H1 (cell line): ENCODE measurements around the gene SSH2. TPM values are rescaled to one million over a fixed set of nuclear protein-coding genes. Genes with fewer than 3 reads are reported as not detected.

Experiments used
- CTCF ChIA-PET: fragments of 300-600 bp; sonication (Branson Sonifier 250); formaldehyde crosslinking; loops from one replicate; lab custom pipeline; 2021; ENCODE audit not compliant: partially characterized antibody; lab: Charles Lee
- POLR2A ChIA-PET: fragments of 300-600 bp; sonication (Branson Sonifier 250); formaldehyde crosslinking; loops from one replicate; lab custom pipeline; 2021; ENCODE audit warnings: inconsistent platforms; ENCODE audit not compliant: partially characterized antibody; lab: Charles Lee
- DNase-seq, 2 experiments: peaks; one replicate each; pipeline versions ENCODE4 v3.0.0 to v3.0.0-alpha.2; 2010 to 2022; ENCODE audit warnings: low spot score in 2 of 2, low read depth in 1 of 2, mixed read lengths in 1 of 2
- FAIRE-seq: peaks from 2 replicates; lab custom pipeline; 2011; peaks lifted over from hg19 to GRCh38; lab: Jason Lieb, UNC
- H2AFZ ChIP-seq: 2 replicates; pipeline ENCODE4 v1.8.1; 2012; ENCODE audit warnings: low read length, inconsistent platforms
- H2AK5ac ChIP-seq: 2 replicates; pipeline ENCODE4 v1.6.1; 2013; ENCODE audit warnings: low read depth, low read length
- H2BK120ac ChIP-seq: replicated peaks from 2 replicates; pipeline ENCODE3; 2013; ENCODE audit warnings: low read depth, low read length, inconsistent platforms
- H2BK12ac ChIP-seq: 2 replicates; pipeline ENCODE4 v1.6.1; 2013; ENCODE audit warnings: low read depth, low read length
- H2BK15ac ChIP-seq: 2 replicates; pipeline ENCODE4 v1.6.1; 2013; ENCODE audit warnings: low read length
- H2BK20ac ChIP-seq: 2 replicates; pipeline ENCODE4 v1.6.1; 2013; ENCODE audit warnings: low read length
- H2BK5ac ChIP-seq: 2 replicates; pipeline ENCODE4 v1.6.1; 2013; ENCODE audit warnings: low read depth, low read length
- H3K14ac ChIP-seq: 2 replicates; pipeline ENCODE4 v1.6.1; 2013; ENCODE audit warnings: inconsistent platforms; ENCODE audit not compliant: insufficient read length
- H3K18ac ChIP-seq: 2 replicates; pipeline ENCODE4 v1.6.1; 2013; ENCODE audit warnings: low read length; ENCODE audit errors: extremely low read depth
- H3K23ac ChIP-seq: 2 replicates; pipeline ENCODE4 v1.6.1; 2013; ENCODE audit warnings: inconsistent platforms; ENCODE audit not compliant: insufficient read length
- H3K23me2 ChIP-seq: 2 replicates; pipeline ENCODE4 v1.6.1; 2013; ENCODE audit warnings: low read depth, low read length
- H3K27ac ChIP-seq: 2 replicates; pipeline ENCODE4 v1.6.1; 2011; ENCODE audit warnings: low read depth, low read length, inconsistent platforms
- H3K27me3 ChIP-seq, 4 experiments: replicated peaks in 1 of 4; 1 replicate in 1 of 4; 2 replicates in 3 of 4; pipeline versions ENCODE4 v1.6.1 to v1.8.1; 2011 to 2013; ENCODE audit warnings: low read length in 3 of 4, mild to moderate bottlenecking in 3 of 4, inconsistent platforms in 2 of 4, mixed read lengths in 2 of 4, moderate library complexity in 1 of 4; ENCODE audit not compliant: control insufficient read depth in 3 of 4, insufficient read depth in 3 of 4; ENCODE audit errors: extremely low read depth in 1 of 4
- H3K36me3 ChIP-seq, 4 experiments: 2 replicates each; pipeline versions ENCODE4 v1.6.1 to v1.8.1; 2011 to 2013; ENCODE audit warnings: mild to moderate bottlenecking in 4 of 4, low read length in 3 of 4, moderate library complexity in 2 of 4, control low read depth in 1 of 4, inconsistent platforms in 1 of 4; ENCODE audit not compliant: insufficient read depth in 4 of 4, control insufficient read depth in 2 of 4
- H3K4ac ChIP-seq: replicated peaks from 2 replicates; pipeline ENCODE3; 2013; ENCODE audit warnings: low read length, low read depth, mixed read lengths, inconsistent platforms; ENCODE audit not compliant: insufficient read length
- H3K4me1 ChIP-seq, 4 experiments: replicated peaks in 1 of 4; 1 replicate in 1 of 4; 2 replicates in 3 of 4; pipeline versions ENCODE4 v1.6.1 to v1.8.1; 2011 to 2013; ENCODE audit warnings: low read length in 3 of 4, inconsistent platforms in 2 of 4, mixed read lengths in 1 of 4; ENCODE audit not compliant: insufficient read depth in 4 of 4, control insufficient read depth in 3 of 4
- H3K4me2 ChIP-seq, 2 experiments: 2 replicates each; pipeline versions ENCODE4 v1.6.1 to v1.8.1; 2011 to 2013; ENCODE audit warnings: low read depth in 2 of 2, low read length in 2 of 2, control low read depth in 1 of 2, inconsistent platforms in 1 of 2, mild to moderate bottlenecking in 1 of 2; ENCODE audit not compliant: insufficient read depth in 1 of 2
- H3K4me3 ChIP-seq, 4 experiments: fragments of 200-600, 300-600 bp in 1 of 4; sonication (generic), shearing (Covaris generic), sonication (Bioruptor Twin) in 1 of 4; 2 replicates each; pipeline versions ENCODE4 v1.5.1 to v1.8.1; 2011 to 2016; ENCODE audit warnings: low read length in 4 of 4, low read depth in 3 of 4, control low read depth in 2 of 4, inconsistent platforms in 2 of 4, mild to moderate bottlenecking in 2 of 4, mixed read lengths in 1 of 4, moderate library complexity in 1 of 4; ENCODE audit not compliant: insufficient read depth in 2 of 4; ENCODE audit errors: extremely low read depth in 1 of 4
- H3K56ac ChIP-seq: replicated peaks from 2 replicates; pipeline ENCODE3; 2013; ENCODE audit warnings: low read depth, mild to moderate bottlenecking, mixed read lengths, low read length, inconsistent platforms; ENCODE audit not compliant: insufficient read length
- H3K79me1 ChIP-seq: 2 replicates; pipeline ENCODE4 v1.6.1; 2013; ENCODE audit warnings: low read depth, low read length, control low read depth
- H3K79me2 ChIP-seq, 2 experiments: 2 replicates each; pipeline versions ENCODE4 v1.6.1 to v1.8.1; 2012 to 2013; ENCODE audit warnings: low read length in 2 of 2, mild to moderate bottlenecking in 2 of 2, inconsistent platforms in 1 of 2; ENCODE audit not compliant: insufficient read depth in 2 of 2, control insufficient read depth in 1 of 2
- H3K9ac ChIP-seq, 4 experiments: replicated peaks in 1 of 4; 1 replicate in 1 of 4; 2 replicates in 3 of 4; pipeline versions ENCODE4 v1.6.1 to v1.8.1; 2011 to 2013; ENCODE audit warnings: low read depth in 3 of 4, low read length in 3 of 4, control low read depth in 2 of 4, mild to moderate bottlenecking in 2 of 4, moderate library complexity in 2 of 4, inconsistent platforms in 1 of 4; ENCODE audit errors: extremely low read depth in 1 of 4
- H3K9me3 ChIP-seq, 2 experiments: 2 replicates each; pipeline versions ENCODE4 v1.6.1 to v1.8.1; 2012 to 2013; ENCODE audit warnings: mild to moderate bottlenecking in 2 of 2, moderate library complexity in 2 of 2, control low read depth in 1 of 2, inconsistent platforms in 1 of 2, low read depth in 1 of 2, low read length in 1 of 2, mixed read lengths in 1 of 2; ENCODE audit not compliant: insufficient read depth in 2 of 2
- H4K20me1 ChIP-seq, 2 experiments: replicated peaks in 1 of 2; 2 replicates each; pipeline versions ENCODE3 to v1.8.1; 2011 to 2013; ENCODE audit warnings: inconsistent platforms in 2 of 2, low read length in 2 of 2, mild to moderate bottlenecking in 1 of 2; ENCODE audit not compliant: insufficient read depth in 2 of 2, control insufficient read depth in 1 of 2
- H4K5ac ChIP-seq: 2 replicates; pipeline ENCODE4 v1.6.1; 2013; ENCODE audit warnings: low read length, low read depth, mixed read lengths, inconsistent platforms; ENCODE audit not compliant: insufficient read length
- H4K8ac ChIP-seq: 2 replicates; pipeline ENCODE4 v1.8.0; 2013; ENCODE audit warnings: mild to moderate bottlenecking, moderate library complexity, low read length, inconsistent platforms; ENCODE audit not compliant: insufficient read depth; ENCODE audit errors: extremely low read depth
- H4K91ac ChIP-seq: replicated peaks from 2 replicates; pipeline ENCODE3; 2013; ENCODE audit warnings: low read length, mixed read lengths, inconsistent platforms; ENCODE audit not compliant: insufficient read length
- WGBS, 2 experiments: shearing (Covaris generic) in 1 of 2; methylation state at CpG; one replicate each; pipeline versions ENCODE4 v1.1.6 to v1.1.7; 2013 to 2015; ENCODE audit warnings: low lambda C conversion rate in 2 of 2, mixed read lengths in 2 of 2, inconsistent platforms in 1 of 2, low coverage in 1 of 2, missing lambda C conversion rate in 1 of 2; ENCODE audit not compliant: insufficient replicate concordance in 2 of 2, insufficient coverage in 1 of 2, insufficient read length in 1 of 2; ENCODE audit errors: extremely low coverage in 1 of 2, missing lambda C conversion rate in 1 of 2; 5-methylcytosine and 5-hydroxymethylcytosine counted together
- polyA plus RNA-seq, 7 experiments: library from polyadenylated mRNA; depleted of rRNA in 3 of 7; stranded (reverse) in 5 of 7; unstranded in 2 of 7; fragments of >200 nt in 5 of 7; fragments of 200-250 nt in 2 of 7; gene quantifications; 1 replicate in 5 of 7; 2 replicates in 1 of 7; 4 replicates in 1 of 7; pipeline versions ENCODE4 v1.2.1 to v1.2.3, GENCODE V29; 2011 to 2013; ENCODE audit warnings: missing spikeins in 2 of 7, mixed read lengths in 2 of 7
- total RNA-seq: library from RNA; stranded (reverse); fragmentation: NEBNext Ultra II Directional; extraction: Animal tissue kit (Norgen Biotek cat#: 25700); gene quantifications from 2 replicates; pipeline ENCODE4 v1.2.1, GENCODE V29; 2021

The SSH2 gene
- total and polyA plus RNA-seq, 2 of the 8 experiments (the other 6 are each of a cell fraction or from before 2014, with no cell fraction given): 5.2 to 15.9 TPM

DNA sequence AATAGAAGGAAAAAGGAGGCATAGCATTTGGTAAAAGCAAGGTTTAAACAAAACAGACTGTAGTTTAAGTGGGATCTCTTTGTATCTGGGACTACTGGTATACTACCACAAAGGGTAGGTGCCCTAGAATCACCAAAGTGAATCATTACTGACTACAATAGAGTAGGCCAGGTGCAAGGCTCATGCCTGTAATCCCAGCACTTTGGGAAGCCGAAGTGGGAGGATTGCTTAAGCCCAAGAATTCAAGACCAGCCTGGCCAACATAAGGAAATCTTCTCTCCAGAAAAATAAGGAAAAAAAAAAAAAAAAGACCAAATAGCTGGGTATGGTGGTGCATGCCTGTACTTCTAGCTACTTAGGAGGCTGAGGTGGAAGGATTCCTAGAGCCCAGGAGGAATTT lies 246.5 kb downstream of the SSH2 start:
- no peak overlapping the region for H2BK5ac ChIP-seq
- H4K91ac ChIP-seq: no peak overlapping the region
- no peaks in the 10 kb centered on the region for H3K23me2 ChIP-seq
- no peak for FAIRE-seq
- no peaks in the 10 kb centered on the region for H4K20me1 ChIP-seq
- H2BK12ac ChIP-seq: no peak overlapping the region
- 77% methylated on average over 1 of the region's 1 CpG; no CpG with 5 or more reads in 1 of the 2 experiments for WGBS, 2 experiments
- ChIA-PET POLR2A (interaction anchor here (1.2 kb wide), 1 partner anchor 35 kb away, joined by 3 read pairs; no protein-coding TSS in a partner anchor), CTCF (interaction anchor here (0.7 to 2.2 kb wide), 2 partner anchors 14 to 96 kb away, joined by 4 to 6 read pairs; no protein-coding TSS in a partner anchor)
- no peak overlapping the region for H3K18ac ChIP-seq
- H3K14ac ChIP-seq: no peak overlapping the region
- H4K5ac ChIP-seq: no peak overlapping the region
- H2BK15ac ChIP-seq: no peak overlapping the region
- no peak for DNase-seq
- H3K4me3 ChIP-seq: no peak overlapping the region
- no peak overlapping the region for H3K56ac ChIP-seq
- H3K9ac ChIP-seq: no peak overlapping the region
- no peak overlapping the region for H3K27ac ChIP-seq
- no peak overlapping the region for H3K4ac ChIP-seq
- H2BK120ac ChIP-seq: no peak overlapping the region
- no peaks in the 10 kb centered on the region for H3K4me1 ChIP-seq
- H3K9me3 ChIP-seq: no peaks in the 10 kb centered on the region
- H3K79me2 ChIP-seq: no peaks in the 10 kb centered on the region
- no peaks in the 10 kb centered on the region for H3K36me3 ChIP-seq
- no peak overlapping the region for H2AFZ ChIP-seq
- no peak overlapping the region for H3K23ac ChIP-seq
- H3K4me2 ChIP-seq: no peak overlapping the region
- no peaks in the 10 kb centered on the region for H3K79me1 ChIP-seq
- no peak overlapping the region for H4K8ac ChIP-seq
- H2BK20ac ChIP-seq: no peak overlapping the region
- H2AK5ac ChIP-seq: no peak overlapping the region
- no peaks in the 10 kb centered on the region for H3K27me3 ChIP-seq
